HFF-Myc (cell line): Measurements from ENCODE around the gene WDFY4.

Experiments
- DNase-seq: peaks from one replicate; pipeline ENCODE4 v3.0.0-alpha.2; 2011; ENCODE audit warnings: low read depth; ENCODE audit errors: extremely low read depth
- H3K4me3 ChIP-seq: replicated peaks from 2 replicates; pipeline ENCODE4 v1.5.1; 2011; ENCODE audit warnings: low read depth, mild to moderate bottlenecking, control low read depth, low read length
- TF ChIP-seq, protein P1 (sequence below): IDR thresholded peaks from 2 replicates; pipeline ENCODE4 v1.5.1; 2012; ENCODE audit warnings: mild to moderate bottlenecking, low read depth, low read length, control low read depth; ENCODE audit errors: missing control alignments

WDFY4 gene

DNA sequence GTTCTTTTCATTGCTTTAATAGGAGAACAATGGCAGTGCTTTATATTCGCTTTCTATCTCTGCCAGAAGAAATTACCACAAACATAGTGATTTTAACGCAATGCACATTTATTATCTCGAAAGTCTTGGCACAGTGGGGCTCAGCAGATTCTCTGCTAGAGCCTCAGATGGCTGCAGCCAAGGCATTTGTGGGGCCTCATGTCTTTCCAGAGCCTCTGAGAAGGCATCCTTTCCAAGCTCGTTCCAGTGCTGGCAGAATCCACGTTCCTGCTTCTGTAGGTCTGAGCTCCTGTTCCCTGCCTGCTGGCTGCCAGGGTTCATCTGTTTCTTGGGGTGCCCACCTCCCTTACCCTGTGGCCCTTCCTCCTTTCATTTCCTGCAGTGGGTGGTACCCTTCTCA is 194.8 kb downstream of the WDFY4 start:
- TF ChIP-seq, protein P1, sequence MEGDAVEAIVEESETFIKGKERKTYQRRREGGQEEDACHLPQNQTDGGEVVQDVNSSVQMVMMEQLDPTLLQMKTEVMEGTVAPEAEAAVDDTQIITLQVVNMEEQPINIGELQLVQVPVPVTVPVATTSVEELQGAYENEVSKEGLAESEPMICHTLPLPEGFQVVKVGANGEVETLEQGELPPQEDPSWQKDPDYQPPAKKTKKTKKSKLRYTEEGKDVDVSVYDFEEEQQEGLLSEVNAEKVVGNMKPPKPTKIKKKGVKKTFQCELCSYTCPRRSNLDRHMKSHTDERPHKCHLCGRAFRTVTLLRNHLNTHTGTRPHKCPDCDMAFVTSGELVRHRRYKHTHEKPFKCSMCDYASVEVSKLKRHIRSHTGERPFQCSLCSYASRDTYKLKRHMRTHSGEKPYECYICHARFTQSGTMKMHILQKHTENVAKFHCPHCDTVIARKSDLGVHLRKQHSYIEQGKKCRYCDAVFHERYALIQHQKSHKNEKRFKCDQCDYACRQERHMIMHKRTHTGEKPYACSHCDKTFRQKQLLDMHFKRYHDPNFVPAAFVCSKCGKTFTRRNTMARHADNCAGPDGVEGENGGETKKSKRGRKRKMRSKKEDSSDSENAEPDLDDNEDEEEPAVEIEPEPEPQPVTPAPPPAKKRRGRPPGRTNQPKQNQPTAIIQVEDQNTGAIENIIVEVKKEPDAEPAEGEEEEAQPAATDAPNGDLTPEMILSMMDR, result no peak
- no peak for DNase-seq
- no peak overlapping the region for H3K4me3 ChIP-seq

DNA sequence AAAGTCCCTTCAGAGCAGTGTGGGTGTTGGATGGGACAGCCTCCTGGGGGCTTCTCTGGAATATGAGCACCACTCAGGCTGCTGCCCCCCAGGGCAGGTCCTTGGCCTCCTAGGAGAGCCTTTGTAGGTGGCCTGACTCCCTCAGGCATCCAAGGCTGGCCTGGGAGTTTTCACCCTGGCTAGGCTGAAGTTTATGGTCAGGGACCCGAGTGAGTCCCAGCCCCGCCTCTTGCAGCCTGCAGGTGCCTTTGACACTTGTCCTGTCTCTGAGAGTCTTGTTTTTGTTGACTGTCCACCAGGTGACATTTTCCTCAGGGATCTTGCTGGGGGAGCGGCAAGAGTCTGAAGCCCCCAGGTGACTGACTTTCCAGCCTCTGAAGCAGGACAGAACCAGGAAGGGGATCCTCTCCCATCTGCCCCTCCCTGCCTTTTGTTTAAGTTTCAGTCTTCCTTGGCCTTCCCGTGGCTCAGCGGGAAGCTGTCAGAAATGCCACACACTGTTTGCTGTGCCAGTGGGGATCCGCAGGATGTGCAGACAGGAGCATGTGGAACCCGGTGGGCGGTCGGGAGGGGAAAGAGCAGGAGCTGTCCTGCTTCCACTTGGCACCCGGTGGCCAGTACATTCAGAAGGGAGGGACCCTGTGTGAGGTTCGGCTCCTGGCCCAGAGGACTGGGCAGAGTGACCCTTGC is 195.5 kb downstream of the WDFY4 start:
- no peak for DNase-seq
- TF ChIP-seq, protein P1, result no peak
- no peak overlapping the region for H3K4me3 ChIP-seq

DNA sequence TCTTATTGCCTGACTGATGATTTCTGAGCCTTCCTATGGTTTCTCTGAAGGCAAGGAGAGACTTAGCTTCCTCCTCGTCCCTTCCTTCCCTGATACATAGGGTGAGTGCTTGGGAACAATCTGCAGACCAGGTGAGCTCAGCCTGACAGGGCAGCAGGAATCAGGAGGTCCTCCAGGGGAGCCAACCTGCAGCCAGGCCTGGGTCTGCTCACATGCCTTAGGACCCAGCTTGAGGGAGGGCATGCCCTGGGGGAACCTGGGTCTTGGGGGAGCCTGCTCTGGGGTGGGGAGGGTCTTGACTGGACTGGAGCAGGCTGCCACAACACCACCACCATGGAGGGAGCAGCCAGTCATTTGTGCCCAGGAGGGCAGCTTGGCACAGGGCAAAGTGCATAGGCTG is 197.3 kb downstream of the WDFY4 start:
- no peak for DNase-seq
- TF ChIP-seq, protein P1, result no peak
- H3K4me3 ChIP-seq, result no peak overlapping the region

DNA sequence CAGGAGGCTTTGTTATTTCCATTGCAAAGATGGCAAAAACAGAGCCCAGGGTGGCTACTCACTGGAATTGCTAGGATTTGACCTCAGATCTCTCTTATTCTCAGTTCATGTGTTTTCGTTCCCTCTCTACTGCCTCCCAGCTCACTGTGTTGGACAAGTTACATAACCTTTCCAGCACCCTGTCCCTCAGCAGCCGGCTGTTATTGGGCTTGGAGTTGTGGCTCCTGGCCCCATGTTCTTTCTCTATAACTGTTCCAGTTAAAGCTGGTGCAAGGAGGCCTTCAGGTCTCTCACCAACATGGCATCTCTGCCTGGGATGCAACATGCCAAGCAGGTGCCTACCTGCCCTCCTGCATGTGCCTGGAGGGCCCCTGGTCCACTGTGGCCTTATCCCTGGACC is 198.2 kb downstream of the WDFY4 start:
- no peak overlapping the region for H3K4me3 ChIP-seq
- no peak for DNase-seq
- TF ChIP-seq, protein P1, result no peak

DNA sequence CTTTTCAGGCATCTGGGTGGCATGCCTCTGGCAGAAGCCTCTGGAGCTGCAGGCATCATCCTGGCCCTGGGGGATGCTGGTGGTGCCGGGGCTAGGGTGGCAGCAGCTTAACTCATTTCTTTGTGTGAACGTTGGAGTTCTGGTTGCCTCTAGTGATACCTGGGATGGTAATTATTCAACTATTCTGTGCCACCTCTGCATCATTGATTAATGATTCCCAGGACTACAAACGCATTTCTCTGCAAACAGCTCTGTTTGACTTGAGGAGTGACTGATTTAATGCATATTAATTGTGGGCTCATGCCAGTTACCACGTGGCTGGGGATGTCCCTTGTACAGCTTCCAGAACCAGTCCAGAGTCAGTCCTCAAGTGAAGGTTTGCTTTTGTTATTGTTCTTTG is 199.0 kb downstream of the WDFY4 start:
- DNase-seq, result no peak
- no peak overlapping the region for H3K4me3 ChIP-seq
- TF ChIP-seq, protein P1, result no peak

DNA sequence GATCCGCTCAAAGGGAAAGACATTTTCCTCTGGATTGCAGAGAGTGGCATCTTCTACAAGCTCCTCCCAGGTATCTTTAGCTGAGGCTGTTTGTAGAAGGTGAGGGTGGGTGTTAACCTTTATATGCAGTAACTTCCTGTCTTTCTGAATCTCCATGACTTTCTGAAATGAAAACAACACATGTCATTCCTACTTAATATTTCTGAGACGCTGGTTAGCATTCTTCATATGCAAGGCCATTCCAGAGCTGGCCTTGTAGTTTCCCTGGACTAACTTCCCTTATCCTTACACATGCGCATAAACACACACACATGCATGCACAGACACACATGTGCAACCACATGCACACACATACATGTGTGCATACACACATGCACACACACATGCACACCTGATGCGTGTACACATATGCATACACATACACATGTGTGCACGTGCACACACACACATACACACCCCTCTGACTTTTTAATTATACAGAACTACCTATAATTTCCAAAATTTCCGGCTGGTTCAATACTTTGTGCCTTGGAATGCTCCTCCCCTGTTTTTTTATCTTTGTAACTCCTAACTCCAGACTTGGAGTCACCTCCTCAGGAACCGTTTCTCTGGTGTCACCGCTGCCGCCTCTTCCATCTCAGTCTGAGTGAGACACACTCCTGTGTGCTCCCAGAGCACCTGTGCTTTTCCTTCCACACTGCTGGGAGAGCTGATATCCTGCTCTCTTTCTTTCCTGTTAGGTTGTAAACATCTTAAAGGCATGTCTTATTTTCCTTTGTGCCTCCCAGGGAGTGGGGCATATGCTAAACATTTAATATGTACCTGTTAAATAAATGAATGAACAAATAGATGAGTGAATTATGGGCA is 199.7 kb downstream of the WDFY4 start:
- H3K4me3 ChIP-seq, result no peak overlapping the region
- TF ChIP-seq, protein P1, result no peak
- no peak for DNase-seq

DNA sequence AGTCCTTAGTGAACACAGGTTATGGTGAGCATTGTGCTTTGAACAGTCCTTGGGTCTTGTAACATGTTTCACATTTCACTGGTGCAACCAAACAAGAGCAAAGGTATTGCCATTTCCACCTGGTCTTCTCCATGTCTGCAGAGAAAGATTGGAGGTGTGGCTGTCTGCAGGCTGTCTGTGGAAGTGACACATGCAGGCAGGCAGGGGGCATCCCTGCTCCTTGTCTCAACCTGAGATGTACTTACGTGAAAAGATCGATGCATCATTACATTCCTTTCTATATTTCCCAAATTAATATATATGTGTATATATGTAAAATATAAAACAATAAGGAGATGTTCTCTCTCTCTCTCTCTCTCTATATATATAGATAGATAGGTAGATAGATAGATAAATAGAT is 200.7 kb downstream of the WDFY4 start:
- TF ChIP-seq, protein P1, result peak; percentile 31
- no peak for DNase-seq
- H3K4me3 ChIP-seq, result no peak overlapping the region
